ENCODE measurements around the gene LIFR.

Gene LIFR

DNA sequence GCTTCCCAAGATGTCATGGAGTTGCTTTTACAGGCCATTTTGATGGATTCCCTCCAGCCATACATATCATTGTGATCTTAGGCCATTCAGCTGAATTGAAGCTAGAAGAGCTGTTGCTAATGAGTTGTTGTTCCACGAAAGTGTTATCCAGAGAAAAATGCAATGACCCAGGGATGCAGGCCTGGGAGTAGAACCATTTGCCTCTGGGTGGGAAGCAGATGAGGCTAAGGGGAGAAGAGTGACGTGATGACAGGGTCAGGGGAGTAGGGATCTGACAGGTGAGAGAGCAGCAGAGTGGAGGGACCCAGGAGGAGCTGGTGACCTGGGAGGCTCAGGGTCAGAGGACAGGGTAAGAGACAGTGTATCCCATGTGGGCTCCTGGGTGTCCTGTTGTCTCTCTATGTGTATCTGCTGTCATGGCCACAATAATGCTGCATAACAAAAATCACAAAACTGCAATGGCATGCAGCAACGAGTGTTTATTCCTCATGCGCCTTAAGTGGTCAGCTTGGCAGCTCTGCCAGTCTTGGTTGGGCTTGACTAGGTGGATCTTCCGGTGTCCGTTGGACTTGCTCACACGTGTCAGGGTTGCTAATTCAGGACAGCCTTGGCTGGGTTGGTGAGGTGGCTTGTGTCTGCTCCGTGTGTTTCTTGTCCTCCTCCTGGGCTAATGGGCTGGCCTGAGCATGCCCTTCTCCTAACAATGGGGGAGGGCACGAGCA lies 90.6 kb downstream of the LIFR start:
- no peaks in the 10 kb centered on the region for H3F3A ChIP-seq (ENCODE audit: low read depth)
- H3K9ac ChIP-seq (ENCODE audit: low read depth, low read length, poor library complexity, severe bottlenecking): no peak overlapping the region
- H3K4me1 ChIP-seq (ENCODE audit: insufficient read depth, low read length, poor library complexity, severe bottlenecking): no peaks in the 10 kb centered on the region
- H4K20me1 ChIP-seq (ENCODE audit: insufficient read depth, low read length, poor library complexity, severe bottlenecking): no peaks in the 10 kb centered on the region
- H3K4me2 ChIP-seq (ENCODE audit: low read depth, low read length, poor library complexity, severe bottlenecking): no peak overlapping the region
- TF ChIP-seq, protein P1, sequence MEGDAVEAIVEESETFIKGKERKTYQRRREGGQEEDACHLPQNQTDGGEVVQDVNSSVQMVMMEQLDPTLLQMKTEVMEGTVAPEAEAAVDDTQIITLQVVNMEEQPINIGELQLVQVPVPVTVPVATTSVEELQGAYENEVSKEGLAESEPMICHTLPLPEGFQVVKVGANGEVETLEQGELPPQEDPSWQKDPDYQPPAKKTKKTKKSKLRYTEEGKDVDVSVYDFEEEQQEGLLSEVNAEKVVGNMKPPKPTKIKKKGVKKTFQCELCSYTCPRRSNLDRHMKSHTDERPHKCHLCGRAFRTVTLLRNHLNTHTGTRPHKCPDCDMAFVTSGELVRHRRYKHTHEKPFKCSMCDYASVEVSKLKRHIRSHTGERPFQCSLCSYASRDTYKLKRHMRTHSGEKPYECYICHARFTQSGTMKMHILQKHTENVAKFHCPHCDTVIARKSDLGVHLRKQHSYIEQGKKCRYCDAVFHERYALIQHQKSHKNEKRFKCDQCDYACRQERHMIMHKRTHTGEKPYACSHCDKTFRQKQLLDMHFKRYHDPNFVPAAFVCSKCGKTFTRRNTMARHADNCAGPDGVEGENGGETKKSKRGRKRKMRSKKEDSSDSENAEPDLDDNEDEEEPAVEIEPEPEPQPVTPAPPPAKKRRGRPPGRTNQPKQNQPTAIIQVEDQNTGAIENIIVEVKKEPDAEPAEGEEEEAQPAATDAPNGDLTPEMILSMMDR (conservative IDR thresholded peaks at IDR 0.05; ENCODE audit: low read length): no peak
- TF ChIP-seq EZH2phosphoT487 (IDR thresholded peaks at IDR 0.05; ENCODE audit: borderline replicate concordance): no peak
- H3K9me2 ChIP-seq (replicated peaks; ENCODE audit: low read depth, low read length): no peaks in the 10 kb centered on the region
- no peak overlapping the region for H2AFZ ChIP-seq (ENCODE audit: low read length)
- no peaks in the 10 kb centered on the region for H3K36me3 ChIP-seq (ENCODE audit: insufficient read depth, low read length)
- H3K79me2 ChIP-seq (ENCODE audit: insufficient read depth, low read length): no peaks in the 10 kb centered on the region
- H3K27me3 ChIP-seq (ENCODE audit: insufficient read depth, low read length, poor library complexity, severe bottlenecking): peaks cover 62% of the 10 kb centered on the region
- H3K9me3 ChIP-seq (ENCODE audit: insufficient read depth, low read depth, low read length): no peaks in the 10 kb centered on the region
- H3K4me3 ChIP-seq (ENCODE audit: low read length, poor library complexity, severe bottlenecking): no peak overlapping the region

DNA sequence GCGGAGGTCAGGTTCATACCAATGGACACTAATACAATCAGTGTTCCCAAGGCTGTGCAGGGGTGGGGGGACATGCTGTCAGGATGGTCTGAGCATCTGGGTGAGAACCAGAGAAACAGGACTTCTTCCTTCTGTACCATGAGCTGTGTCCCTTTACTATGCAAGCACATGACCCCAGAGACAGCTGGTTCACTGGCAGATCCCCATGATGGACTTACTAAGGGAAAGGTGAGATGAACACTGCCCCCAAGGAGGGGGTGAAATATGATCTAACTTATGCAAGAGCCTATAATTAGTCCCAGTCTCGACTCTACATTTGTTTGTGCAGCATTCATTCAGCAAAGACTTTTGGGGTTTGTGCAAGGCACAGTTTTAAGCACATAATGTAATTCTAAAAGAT lies 91.4 kb downstream of the LIFR start:
- H3K4me2 ChIP-seq (ENCODE audit: low read depth, low read length, poor library complexity, severe bottlenecking): no peak overlapping the region
- no peaks in the 10 kb centered on the region for H3K36me3 ChIP-seq (ENCODE audit: insufficient read depth, low read length)
- no peak overlapping the region for H3K4me3 ChIP-seq (ENCODE audit: low read length, poor library complexity, severe bottlenecking)
- H2AFZ ChIP-seq (ENCODE audit: low read length): no peak overlapping the region
- no peaks in the 10 kb centered on the region for H3K4me1 ChIP-seq (ENCODE audit: insufficient read depth, low read length, poor library complexity, severe bottlenecking)
- no peaks in the 10 kb centered on the region for H3K9me3 ChIP-seq (ENCODE audit: insufficient read depth, low read depth, low read length)
- no peaks in the 10 kb centered on the region for H3K9me2 ChIP-seq (replicated peaks; ENCODE audit: low read depth, low read length)
- no peaks in the 10 kb centered on the region for H3F3A ChIP-seq (ENCODE audit: low read depth)
- H3K27me3 ChIP-seq (ENCODE audit: insufficient read depth, low read length, poor library complexity, severe bottlenecking): peaks cover 70% of the 10 kb centered on the region
- TF ChIP-seq, protein P1 (conservative IDR thresholded peaks at IDR 0.05; ENCODE audit: low read length): no peak
- TF ChIP-seq EZH2phosphoT487 (IDR thresholded peaks at IDR 0.05; ENCODE audit: borderline replicate concordance): no peak
- no peaks in the 10 kb centered on the region for H3K79me2 ChIP-seq (ENCODE audit: insufficient read depth, low read length)
- no peak overlapping the region for H3K9ac ChIP-seq (ENCODE audit: low read depth, low read length, poor library complexity, severe bottlenecking)
- no peaks in the 10 kb centered on the region for H4K20me1 ChIP-seq (ENCODE audit: insufficient read depth, low read length, poor library complexity, severe bottlenecking)

DNA sequence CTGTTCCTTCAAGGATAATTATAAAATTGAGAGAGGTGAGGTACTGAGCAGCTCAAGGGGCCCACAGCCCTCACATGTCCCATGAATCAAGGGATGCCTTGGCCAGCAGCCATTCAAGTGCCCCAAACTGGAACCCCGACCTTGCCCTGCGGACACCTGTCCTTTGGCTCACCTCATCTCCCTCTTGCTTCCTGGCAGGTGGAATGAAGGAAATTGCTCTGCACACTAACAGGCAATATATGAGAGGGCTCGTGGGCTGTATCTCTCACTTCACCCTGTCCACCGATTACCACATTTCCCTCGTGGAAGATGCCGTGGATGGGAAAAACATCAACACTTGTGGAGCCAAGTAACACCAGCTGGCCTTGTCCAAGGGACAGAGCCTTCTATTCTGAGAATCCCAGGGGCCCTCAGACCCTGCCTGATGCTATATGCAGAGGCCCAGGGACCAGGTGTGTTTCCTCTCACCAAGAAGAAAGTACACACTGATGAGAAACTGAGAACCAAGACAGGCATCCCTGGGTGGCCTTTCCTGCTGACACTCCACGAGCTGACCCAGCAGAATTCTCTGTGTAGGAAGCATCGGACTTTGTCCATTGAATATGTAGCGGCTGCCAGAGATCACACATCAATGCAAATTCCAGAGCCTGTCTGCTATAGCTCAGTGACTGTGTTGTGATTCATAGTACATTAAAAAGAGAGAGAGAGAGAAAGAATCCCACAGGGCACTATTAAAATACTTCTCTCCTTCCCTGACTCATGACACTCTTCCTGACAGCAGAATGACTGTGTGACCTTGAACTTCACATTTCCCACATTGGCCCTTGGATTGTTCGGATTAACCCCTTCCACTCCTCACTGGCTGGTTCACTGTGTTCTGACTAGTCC lies 92.6 kb downstream of the LIFR start:
- Histone ChIP-seq H4K20me1 (ENCODE audit: insufficient read depth, low read length, poor library complexity, severe bottlenecking) (no peaks in the 10 kb centered on the region), H3K4me3 (ENCODE audit: low read length, poor library complexity, severe bottlenecking) (no peak overlapping the region), H3K9me2 (replicated peaks; ENCODE audit: low read depth, low read length) (no peaks in the 10 kb centered on the region), H3K9me3 (ENCODE audit: insufficient read depth, low read depth, low read length) (no peaks in the 10 kb centered on the region), H3K4me1 (ENCODE audit: insufficient read depth, low read length, poor library complexity, severe bottlenecking) (no peaks in the 10 kb centered on the region), H3K79me2 (ENCODE audit: insufficient read depth, low read length) (no peaks in the 10 kb centered on the region), H3K27me3 (ENCODE audit: insufficient read depth, low read length, poor library complexity, severe bottlenecking) (peaks cover 77% of the 10 kb centered on the region), H3K9ac (ENCODE audit: low read depth, low read length, poor library complexity, severe bottlenecking) (no peak overlapping the region), H3K36me3 (ENCODE audit: insufficient read depth, low read length) (no peaks in the 10 kb centered on the region), H2AFZ (ENCODE audit: low read length) (no peak overlapping the region), H3F3A (ENCODE audit: low read depth) (no peaks in the 10 kb centered on the region), H3K4me2 (ENCODE audit: low read depth, low read length, poor library complexity, severe bottlenecking) (no peak overlapping the region)
- TF ChIP-seq, protein P1 (conservative IDR thresholded peaks at IDR 0.05; ENCODE audit: low read length): no peak
- TF ChIP-seq EZH2phosphoT487 (IDR thresholded peaks at IDR 0.05; ENCODE audit: borderline replicate concordance): no peak

Data from Loucy (cell line).